HepG2 (cell line): ENCODE data around the gene IFT88. TPM values are rescaled to one million over a fixed set of nuclear protein-coding genes. Genes with fewer than 3 reads are reported as not detected.

Experiments used
- ATAC-seq: fragments of 200-7000 bp; cut with Tn5 transposase; 3 replicates; pipeline ENCODE4 v1.9.1; 2020; ENCODE audit warnings: mild to moderate bottlenecking, moderate library complexity
- BruUV-seq: library from RNA; stranded (reverse); fragments of 400-500 nt; replicated peaks from 2 replicates; lab custom pipeline; 2021; lab: Mats Ljungman, UMichigan
- CTCF ChIA-PET: fragments of 300-600 bp; formaldehyde crosslinking; extraction: SDS; loops from one replicate; lab custom pipeline; 2021; ENCODE audit warnings: low total read pairs, inconsistent platforms, low intra/inter-chr PET ratio; lab: Yijun Ruan, JAX
- POLR2A ChIA-PET: fragments of 350-600 bp; sonication (Branson Sonifier 250); formaldehyde crosslinking; loops from one replicate; lab custom pipeline; 2020; ENCODE audit warnings: antibody characterized with exemption, inconsistent platforms; lab: Yijun Ruan, JAX
- DNase-seq: peaks from one replicate; pipeline ENCODE4 v3.0.0-alpha.2; 2015; ENCODE audit warnings: low spot score
- FAIRE-seq: peaks from 3 replicates; lab custom pipeline; 2011; peaks lifted over from hg19 to GRCh38; lab: Jason Lieb, UNC
- H2AFZ ChIP-seq: one replicate; pipeline ENCODE4 v1.6.1; 2011; ENCODE audit warnings: low read length, inconsistent platforms
- H3K27ac ChIP-seq: fragments of 300-600 bp; 3 replicates; pipeline ENCODE4 v1.8.0; 2011; ENCODE audit warnings: mixed run types, mild to moderate bottlenecking, mixed read lengths, low read length, inconsistent platforms; ENCODE audit not compliant: insufficient read depth; ENCODE audit errors: extremely low read length
- H3K27me3 ChIP-seq, 2 experiments: fragments of 200-600 bp in 1 of 2; 2 replicates in 1 of 2; 3 replicates in 1 of 2; pipeline versions ENCODE4 v1.6.0 to v1.8.0; 2011; ENCODE audit warnings: low read length in 2 of 2, mild to moderate bottlenecking in 2 of 2, moderate library complexity in 2 of 2, inconsistent platforms in 1 of 2; ENCODE audit not compliant: insufficient read depth in 2 of 2, control insufficient read depth in 1 of 2
- H3K36me3 ChIP-seq, 2 experiments: fragments of 200-600 bp in 1 of 2; replicated peaks in 1 of 2; 2 replicates in 1 of 2; 3 replicates in 1 of 2; pipeline versions ENCODE4 v1.5.1 to v1.8.0; 2011; ENCODE audit warnings: low read length in 2 of 2, inconsistent platforms in 1 of 2; ENCODE audit not compliant: insufficient read depth in 2 of 2, control insufficient read depth in 1 of 2
- H3K4me1 ChIP-seq: 2 replicates; pipeline ENCODE4 v1.5.1; 2012; ENCODE audit warnings: low read length, inconsistent platforms; ENCODE audit not compliant: insufficient read depth
- H3K4me2 ChIP-seq: 2 replicates; pipeline ENCODE4 v1.6.0; 2011; ENCODE audit warnings: low read depth, low read length, inconsistent platforms
- H3K4me3 ChIP-seq, 3 experiments: fragments of 200-600 bp in 1 of 3; sonication (generic), shearing (Covaris generic) in 1 of 3; replicated peaks in 1 of 3; 2 replicates each; pipeline ENCODE4 v1.5.1; 2011 to 2016; ENCODE audit warnings: low read length in 3 of 3, inconsistent platforms in 2 of 3, low read depth in 2 of 3, mild to moderate bottlenecking in 2 of 3, control low read depth in 1 of 3, mixed read lengths in 1 of 3; ENCODE audit not compliant: insufficient read depth in 1 of 3
- H3K79me2 ChIP-seq: one replicate; pipeline ENCODE4 v1.6.1; 2011; ENCODE audit warnings: low read length, inconsistent platforms; ENCODE audit not compliant: insufficient read depth
- H3K9ac ChIP-seq: 2 replicates; pipeline ENCODE4 v1.6.0; 2011; ENCODE audit warnings: mild to moderate bottlenecking, low read depth, low read length, inconsistent platforms; ENCODE audit not compliant: insufficient read depth
- H3K9me3 ChIP-seq: 2 replicates; pipeline ENCODE4 v1.5.1; 2012; ENCODE audit warnings: mild to moderate bottlenecking, low read length
- H4K20me1 ChIP-seq: 2 replicates; pipeline ENCODE4 v1.6.0; 2011; ENCODE audit warnings: inconsistent platforms, mild to moderate bottlenecking, low read length, moderate library complexity; ENCODE audit not compliant: insufficient read depth
- AKAP8 ChIP-seq: sonication (generic); formaldehyde crosslinking; IDR thresholded peaks from 2 replicates; pipeline ENCODE4 v1.5.1; 2020; ENCODE audit warnings: mild to moderate bottlenecking, missing genetic modification reagents
- ERF ChIP-seq: IDR thresholded peaks from 2 replicates; pipeline ENCODE4 v1.6.1; 2018; ENCODE audit warnings: missing biosample characterization, missing genetic modification reagents
- FIP1L1 ChIP-seq: fragments of 200-400 bp; formaldehyde crosslinking; IDR thresholded peaks from 2 replicates; pipeline ENCODE4 v1.6.1; 2018; ENCODE audit warnings: low read depth, mild to moderate bottlenecking, low read length, moderate library complexity, borderline replicate concordance; ENCODE audit not compliant: insufficient read depth
- FOXA1 ChIP-seq, 2 experiments: fragments of 450-650 bp in 1 of 2; sonication (generic) in 1 of 2; formaldehyde crosslinking in 1 of 2; IDR thresholded peaks; 2 replicates each; pipeline versions ENCODE4 v1.4.0 to v1.6.1; 2016 to 2020; ENCODE audit warnings: missing genetic modification reagents in 1 of 2
- HHEX ChIP-seq: IDR thresholded peaks from 2 replicates; pipeline ENCODE4 v1.6.1; 2016; ENCODE audit warnings: control low read depth
- JDP2 ChIP-seq: sonication (generic); formaldehyde crosslinking; IDR thresholded peaks from 2 replicates; pipeline ENCODE4 v1.8.1; 2022; ENCODE audit warnings: missing genetic modification reagents, borderline replicate concordance
- REST ChIP-seq, 2 experiments: IDR thresholded peaks; 2 replicates each; pipeline ENCODE4 v1.6.1; 2011 to 2012; ENCODE audit warnings: low read length in 2 of 2, borderline replicate concordance in 1 of 2, low read depth in 1 of 2, mild to moderate bottlenecking in 1 of 2, moderate library complexity in 1 of 2
- TCF7L2 ChIP-seq: IDR thresholded peaks from 2 replicates; pipeline ENCODE4 v1.6.1; 2011; ENCODE audit warnings: mild to moderate bottlenecking, low read depth, low read length, moderate library complexity
- ZNF333 ChIP-seq: sonication (generic); formaldehyde crosslinking; IDR thresholded peaks from 2 replicates; pipeline ENCODE4 v1.4.0; 2020; ENCODE audit warnings: mild to moderate bottlenecking, missing genetic modification reagents, borderline replicate concordance
- ZNF629 ChIP-seq: sonication (generic); formaldehyde crosslinking; conservative IDR thresholded peaks from 2 replicates; pipeline ENCODE4 v1.5.0; 2020; ENCODE audit warnings: missing genetic modification reagents
- WGBS: methylation state at CpG from one replicate; pipeline ENCODE4 v1.1.6; 2017; ENCODE audit warnings: low lambda C conversion rate; 5-methylcytosine and 5-hydroxymethylcytosine counted together
- in situ Hi-C: cut with HindIII; loops from 2 replicates; pipeline ENCODE4 v1.10.0; 2017; ENCODE audit warnings: low pct_unique_long_range_greater_than_20kb; ENCODE audit not compliant: extremely low pct_ligation_motif_present
- intact Hi-C: fragments of 100-400 bp; cut with micrococcal nuclease; formaldehyde crosslinking; loops from one replicate; pipeline ENCODE4 v1.10.0; 2022; ENCODE audit not compliant: unreplicated experiment
- polyA plus RNA-seq, 8 experiments: library from polyadenylated mRNA; depleted of rRNA in 3 of 8; stranded (reverse) in 7 of 8; unstranded in 1 of 8; fragments of >200 nt; fragmentation: Illumina TruSeq in 4 of 8; extraction: Trizol in 4 of 8; gene quantifications; 2 replicates each; pipeline versions ENCODE4 v1.2.1 to v1.2.3, GENCODE V29; 2011 to 2016; ENCODE audit warnings: low read depth in 4 of 8, missing spikeins in 1 of 8, mixed read lengths in 1 of 8; ENCODE audit not compliant: insufficient read depth in 1 of 8
- total RNA-seq, 5 experiments: library from RNA; depleted of rRNA; stranded (reverse); fragments of >200 nt; fragmentation: Illumina TruSeq; extraction: Trizol; gene quantifications; 2 replicates each; pipeline ENCODE4 v1.2.3, GENCODE V29; 2016; ENCODE audit warnings: low read depth in 1 of 5
- TF ChIP-seq, protein P1 (sequence below): sonication (generic); formaldehyde crosslinking; IDR thresholded peaks from 2 replicates; pipeline ENCODE4 v1.4.0; 2020; ENCODE audit warnings: mild to moderate bottlenecking, missing genetic modification reagents

IFT88 gene
- total and polyA plus RNA-seq, 2 of the 13 experiments (the other 11 are each of a cell fraction or from before 2014, with no cell fraction given) = 8.4 to 19.9 TPM

DNA sequence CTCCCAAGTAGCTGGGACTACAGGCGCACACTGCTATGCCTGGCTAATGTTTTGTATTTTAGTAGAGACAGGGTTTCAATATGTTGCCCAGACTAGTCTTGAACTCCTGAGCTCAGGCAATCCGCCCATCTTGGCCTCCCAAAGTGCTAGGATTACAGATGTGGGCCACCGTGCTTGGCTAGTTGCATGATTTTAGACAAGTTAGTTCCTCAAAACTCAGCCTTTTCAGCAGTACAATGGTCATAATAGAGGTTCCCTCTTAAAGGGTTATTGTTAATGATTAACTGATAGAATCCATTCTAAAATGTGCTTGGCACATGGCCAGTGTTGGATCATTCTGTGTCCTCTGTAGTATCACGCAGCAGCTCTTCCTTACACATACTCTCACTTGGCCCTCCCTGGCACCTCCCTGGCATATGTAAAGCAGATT lies 19.5 kb upstream of the IFT88 start:
- 28% methylated on average over 4 of the region's 4 CpGs for WGBS
- peak; percentile 97 for ATAC-seq
- in situ Hi-C loops (no loop called here), intact Hi-C loops (no loop called here)
- no TSS peak for BruUV-seq
- DNase-seq = peak; percentile 89
- CTCF ChIA-PET = no interaction called here
- POLR2A ChIA-PET = interaction anchor here (1.0 to 1.9 kb wide), 5 partner anchors 13 to 22 kb away, joined by 3 to 9 read pairs (median 3); partner anchors contain the start of gene CRYL1
- no peaks in the 10 kb centered on the region for H4K20me1 ChIP-seq
- peak overlapping the region; percentile 31; the same call in 1 of the 2 replicates for H3K9ac ChIP-seq
- peak; percentile 97 for FAIRE-seq
- H2AFZ ChIP-seq = no peak overlapping the region
- no peaks in the 10 kb centered on the region for H3K36me3 ChIP-seq
- H3K79me2 ChIP-seq = no peaks in the 10 kb centered on the region
- peak overlapping the region; percentile 58 for H3K4me2 ChIP-seq
- peak overlapping the region; percentile 76 for H3K27ac ChIP-seq
- no peaks in the 10 kb centered on the region for H3K27me3 ChIP-seq
- peaks cover 71% of the 10 kb centered on the region for H3K4me1 ChIP-seq
- H3K9me3 ChIP-seq = no peaks in the 10 kb centered on the region
- H3K4me3 ChIP-seq = peak overlapping the region in 1 of 3 experiments; percentile 8; a peak in 1 of 6 replicates
- TF ChIP-seq AKAP8 (CRISPR knock-in tag) (no peak), REST (IDR thresholded peaks at IDR 0.05; ENCODE audit: borderline replicate concordance in 1 of 2, low read depth in 1 of 2, low read length in 2 of 2) (no peak), ZNF333 (CRISPR knock-in tag) (no peak), JDP2 (CRISPR knock-in tag) (no peak), ZNF629 (CRISPR knock-in tag) (peak; percentile 80), TCF7L2 (no peak), FIP1L1 (no peak), ERF (CRISPR knock-in tag) (peak; percentile 40; the same call in 1 of the 2 replicates), HHEX (CRISPR knock-in tag) (no peak), FOXA1 (IDR thresholded peaks at IDR 0.05) (no peak), FOXA1 (CRISPR knock-in tag; IDR thresholded peaks at IDR 0.05) (no peak)
- TF ChIP-seq, protein P1, sequence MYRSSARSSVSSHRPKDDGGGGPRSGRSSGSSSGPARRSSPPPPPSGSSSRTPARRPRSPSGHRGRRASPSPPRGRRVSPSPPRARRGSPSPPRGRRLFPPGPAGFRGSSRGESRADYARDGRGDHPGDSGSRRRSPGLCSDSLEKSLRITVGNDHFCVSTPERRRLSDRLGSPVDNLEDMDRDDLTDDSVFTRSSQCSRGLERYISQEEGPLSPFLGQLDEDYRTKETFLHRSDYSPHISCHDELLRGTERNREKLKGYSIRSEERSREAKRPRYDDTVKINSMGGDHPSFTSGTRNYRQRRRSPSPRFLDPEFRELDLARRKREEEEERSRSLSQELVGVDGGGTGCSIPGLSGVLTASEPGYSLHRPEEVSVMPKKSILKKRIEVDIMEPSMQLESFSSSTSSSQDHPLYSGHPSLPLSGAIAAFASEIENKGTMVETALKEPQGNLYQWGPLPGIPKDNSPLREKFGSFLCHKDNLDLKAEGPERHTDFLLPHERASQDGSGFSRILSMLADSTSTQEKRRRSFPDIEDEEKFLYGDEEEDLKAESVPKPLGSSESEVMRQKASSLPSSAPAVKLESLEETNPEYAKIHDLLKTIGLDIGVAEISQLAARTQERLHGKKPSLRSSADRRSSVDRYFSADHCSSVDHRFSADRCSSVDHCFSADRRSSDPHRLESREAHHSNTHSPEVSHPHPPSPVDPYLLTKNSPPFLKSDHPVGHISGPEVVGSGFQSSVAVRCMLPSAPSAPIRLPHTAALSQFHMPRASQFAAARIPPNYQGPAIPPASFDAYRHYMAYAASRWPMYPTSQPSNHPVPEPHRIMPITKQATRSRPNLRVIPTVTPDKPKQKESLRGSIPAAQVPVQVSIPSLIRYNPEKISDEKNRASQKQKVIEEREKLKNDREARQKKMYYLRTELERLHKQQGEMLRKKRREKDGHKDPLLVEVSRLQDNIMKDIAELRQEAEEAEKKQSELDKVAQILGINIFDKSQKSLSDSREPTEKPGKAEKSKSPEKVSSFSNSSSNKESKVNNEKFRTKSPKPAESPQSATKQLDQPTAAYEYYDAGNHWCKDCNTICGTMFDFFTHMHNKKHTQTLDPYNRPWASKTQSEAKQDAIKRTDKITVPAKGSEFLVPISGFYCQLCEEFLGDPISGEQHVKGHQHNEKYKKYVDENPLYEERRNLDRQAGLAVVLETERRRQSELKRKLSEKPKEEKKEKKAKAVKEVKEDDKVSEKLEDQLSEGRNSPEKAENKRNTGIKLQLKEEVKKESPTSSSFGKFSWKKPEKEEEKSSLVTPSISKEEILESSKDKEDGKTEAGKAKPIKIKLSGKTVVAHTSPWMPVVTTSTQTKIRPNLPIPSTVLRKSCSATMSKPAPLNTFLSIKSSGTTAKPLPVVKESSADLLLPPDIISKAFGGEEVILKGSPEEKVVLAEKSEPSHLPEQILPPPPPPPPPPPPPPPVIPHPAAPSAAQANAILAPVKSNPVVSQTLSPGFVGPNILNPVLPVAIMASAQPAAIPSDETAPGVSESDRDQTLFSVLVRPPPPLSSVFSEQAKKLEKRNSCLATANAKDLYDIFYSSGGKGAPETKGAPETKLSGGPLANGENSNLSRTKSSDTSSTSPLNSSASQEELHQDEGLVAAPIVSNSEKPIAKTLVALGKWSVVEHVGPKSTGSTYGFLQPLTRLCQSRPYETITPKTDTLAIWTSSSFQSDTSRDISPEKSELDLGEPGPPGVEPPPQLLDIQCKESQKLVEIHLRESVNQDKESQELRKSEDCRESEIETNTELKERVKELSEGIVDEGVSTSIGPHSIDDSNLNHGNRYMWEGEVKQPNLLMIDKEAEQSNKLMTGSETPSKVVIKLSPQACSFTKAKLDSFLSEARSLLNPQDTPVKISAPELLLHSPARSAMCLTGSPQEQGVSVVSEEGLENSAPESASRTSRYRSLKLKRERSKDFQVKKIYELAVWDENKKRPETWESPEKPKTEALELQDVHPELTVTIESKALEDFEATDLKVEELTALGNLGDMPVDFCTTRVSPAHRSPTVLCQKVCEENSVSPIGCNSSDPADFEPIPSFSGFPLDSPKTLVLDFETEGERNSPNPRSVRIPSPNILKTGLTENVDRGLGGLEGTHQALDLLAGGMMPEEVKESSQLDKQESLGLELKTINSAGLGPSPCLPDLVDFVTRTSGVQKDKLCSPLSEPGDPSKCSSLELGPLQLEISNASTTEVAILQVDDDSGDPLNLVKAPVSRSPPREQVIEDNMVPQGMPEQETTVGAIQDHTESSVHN (CRISPR knock-in tag) = no peak
